Osteoblast (primary cell): ENCODE results near the gene CTCFL. TPM values are rescaled to one million over a fixed set of nuclear protein-coding genes. Genes with fewer than 3 reads are reported as not detected.

Experiments
- DNase-seq: peaks from one replicate; pipeline ENCODE4 v3.0.0; 2011; ENCODE audit warnings: low spot score, mixed read lengths; ENCODE audit not compliant: insufficient read length; ENCODE audit errors: missing footprints
- H2AFZ ChIP-seq: 2 replicates; pipeline ENCODE4 v1.6.0; 2011; ENCODE audit warnings: mild to moderate bottlenecking, low read length
- H3K27ac ChIP-seq: 2 replicates; pipeline ENCODE4 v1.5.1; 2011; ENCODE audit warnings: mild to moderate bottlenecking, low read depth, low read length, moderate library complexity
- H3K27me3 ChIP-seq: 2 replicates; pipeline ENCODE4 v1.6.0; 2012; ENCODE audit warnings: mild to moderate bottlenecking, control low read depth, inconsistent platforms, low read length, moderate library complexity; ENCODE audit not compliant: insufficient read depth
- H3K36me3 ChIP-seq: 2 replicates; pipeline ENCODE4 v1.5.1; 2011; ENCODE audit warnings: mild to moderate bottlenecking, low read length, control low read depth, moderate library complexity; ENCODE audit not compliant: insufficient read depth
- H3K4me1 ChIP-seq: 2 replicates; pipeline ENCODE4 v1.5.1; 2011; ENCODE audit warnings: mild to moderate bottlenecking, low read length, control low read depth, moderate library complexity; ENCODE audit not compliant: insufficient read depth
- H3K4me2 ChIP-seq: 2 replicates; pipeline ENCODE4 v1.6.0; 2011; ENCODE audit warnings: mild to moderate bottlenecking, low read length; ENCODE audit not compliant: insufficient read depth
- H3K4me3 ChIP-seq: fragments of 200-600 bp; sonication (generic); 3 replicates; pipeline ENCODE4 v1.5.1; 2012; ENCODE audit warnings: mild to moderate bottlenecking, low read length, inconsistent platforms; ENCODE audit not compliant: insufficient read depth
- H3K79me2 ChIP-seq: 2 replicates; pipeline ENCODE4 v1.6.0; 2012; ENCODE audit warnings: mild to moderate bottlenecking, low read length, control low read depth, inconsistent platforms; ENCODE audit not compliant: insufficient read depth
- H3K9me3 ChIP-seq: 2 replicates; pipeline ENCODE4 v1.5.1; 2011; ENCODE audit warnings: low read depth, low read length, control low read depth
- H4K20me1 ChIP-seq: 2 replicates; pipeline ENCODE4 v1.6.0; 2012; ENCODE audit warnings: mild to moderate bottlenecking, low read length, control low read depth; ENCODE audit not compliant: insufficient read depth
- total RNA-seq: library from RNA; depleted of rRNA; stranded (reverse); fragments of >200 nt; gene quantifications from 2 replicates; pipeline ENCODE4 v1.2.3, GENCODE V29; 2012
- TF ChIP-seq, protein P1 (sequence below): IDR thresholded peaks from 2 replicates; pipeline ENCODE4 v1.5.1; 2011; ENCODE audit warnings: mild to moderate bottlenecking, low read depth, low read length, moderate library complexity; ENCODE audit errors: extremely low read depth

The CTCFL gene
- total RNA-seq, 1 donor, result not detected

DNA sequence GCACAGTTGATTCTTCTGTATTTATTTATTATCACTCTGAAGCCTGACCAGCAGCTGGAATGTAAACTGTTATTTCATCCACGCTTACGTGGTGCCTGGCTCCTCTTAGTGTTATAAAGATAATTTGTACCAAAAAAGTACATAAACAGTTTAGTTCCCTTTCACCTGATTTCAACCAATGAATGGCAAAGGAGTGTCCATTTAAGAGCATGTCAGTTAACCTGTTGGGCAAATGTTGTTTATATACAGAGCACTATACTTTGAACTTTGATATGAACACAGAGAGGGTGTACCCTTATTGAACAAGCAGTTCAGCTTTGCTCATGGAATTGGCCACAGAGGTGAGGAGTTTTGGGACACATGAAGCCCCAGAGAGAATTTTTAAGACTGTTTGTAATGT is 7.2 kb upstream of the CTCFL start:
- Histone ChIP-seq H4K20me1 (no peaks in the 10 kb centered on the region), H3K4me2 (no peak overlapping the region), H3K36me3 (no peaks in the 10 kb centered on the region), H3K9me3 (no peaks in the 10 kb centered on the region), H3K27ac (no peak overlapping the region), H3K79me2 (no peaks in the 10 kb centered on the region), H3K4me1 (no peaks in the 10 kb centered on the region), H2AFZ (no peak overlapping the region), H3K4me3 (no peak overlapping the region), H3K27me3 (peaks cover 5% of the 10 kb centered on the region)
- TF ChIP-seq, protein P1, sequence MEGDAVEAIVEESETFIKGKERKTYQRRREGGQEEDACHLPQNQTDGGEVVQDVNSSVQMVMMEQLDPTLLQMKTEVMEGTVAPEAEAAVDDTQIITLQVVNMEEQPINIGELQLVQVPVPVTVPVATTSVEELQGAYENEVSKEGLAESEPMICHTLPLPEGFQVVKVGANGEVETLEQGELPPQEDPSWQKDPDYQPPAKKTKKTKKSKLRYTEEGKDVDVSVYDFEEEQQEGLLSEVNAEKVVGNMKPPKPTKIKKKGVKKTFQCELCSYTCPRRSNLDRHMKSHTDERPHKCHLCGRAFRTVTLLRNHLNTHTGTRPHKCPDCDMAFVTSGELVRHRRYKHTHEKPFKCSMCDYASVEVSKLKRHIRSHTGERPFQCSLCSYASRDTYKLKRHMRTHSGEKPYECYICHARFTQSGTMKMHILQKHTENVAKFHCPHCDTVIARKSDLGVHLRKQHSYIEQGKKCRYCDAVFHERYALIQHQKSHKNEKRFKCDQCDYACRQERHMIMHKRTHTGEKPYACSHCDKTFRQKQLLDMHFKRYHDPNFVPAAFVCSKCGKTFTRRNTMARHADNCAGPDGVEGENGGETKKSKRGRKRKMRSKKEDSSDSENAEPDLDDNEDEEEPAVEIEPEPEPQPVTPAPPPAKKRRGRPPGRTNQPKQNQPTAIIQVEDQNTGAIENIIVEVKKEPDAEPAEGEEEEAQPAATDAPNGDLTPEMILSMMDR, result no peak
- DNase-seq, result no peak

- DNase-seq, result no peak
- Histone ChIP-seq H3K4me2 (no peak overlapping the region), H3K79me2 (no peaks in the 10 kb centered on the region), H3K27me3 (peaks cover 5% of the 10 kb centered on the region), H3K4me1 (no peaks in the 10 kb centered on the region), H4K20me1 (no peaks in the 10 kb centered on the region), H3K9me3 (no peaks in the 10 kb centered on the region), H3K36me3 (no peaks in the 10 kb centered on the region), H2AFZ (no peak overlapping the region), H3K4me3 (no peak overlapping the region), H3K27ac (no peak overlapping the region)
- TF ChIP-seq, protein P1, result no peak
These were observed 5.5 kb upstream of the CTCFL start for GRCh38 chr20:57530327-57530981.

GRCh38 chr20:57529810-57530209 is 4.9 kb upstream of the CTCFL start:
- DNase-seq, result no peak
- Histone ChIP-seq H3K36me3 (no peaks in the 10 kb centered on the region), H3K27me3 (peaks cover 5% of the 10 kb centered on the region)

DNA sequence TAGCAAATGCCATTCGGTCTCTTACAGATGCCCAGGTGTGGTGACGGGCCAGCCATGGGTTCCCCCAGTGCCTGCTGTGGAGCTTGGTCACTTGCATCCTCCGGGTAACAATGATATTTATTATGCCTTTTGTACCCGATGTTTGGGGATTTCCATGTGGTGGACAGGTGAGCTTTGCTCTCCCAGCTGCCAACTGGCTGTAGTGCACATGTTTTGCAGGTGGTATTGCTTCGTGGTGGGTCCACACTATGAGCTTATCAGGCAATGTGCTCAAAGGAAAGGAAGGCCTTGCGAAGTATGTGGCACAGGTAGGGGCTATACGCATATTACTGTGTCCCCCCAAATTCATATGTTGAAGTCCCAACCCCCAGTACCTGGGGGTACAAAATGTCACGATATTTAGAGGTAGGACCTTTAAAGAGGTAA is 4.2 kb upstream of the CTCFL start:
- no peaks in the 10 kb centered on the region for H3K36me3 ChIP-seq
- H3K4me1 ChIP-seq, result no peaks in the 10 kb centered on the region
- no peaks in the 10 kb centered on the region for H4K20me1 ChIP-seq
- H2AFZ ChIP-seq, result no peak overlapping the region
- H3K9me3 ChIP-seq, result no peaks in the 10 kb centered on the region
- H3K4me3 ChIP-seq, result no peak overlapping the region
- no peak for DNase-seq
- no peaks in the 10 kb centered on the region for H3K79me2 ChIP-seq
- H3K27me3 ChIP-seq, result peaks cover 5% of the 10 kb centered on the region
- TF ChIP-seq, protein P1, result no peak
- H3K4me2 ChIP-seq, result no peak overlapping the region
- no peak overlapping the region for H3K27ac ChIP-seq

More at GRCh38 chr20:57529810-57530209, 4.9 kb upstream of the CTCFL start:
- H3K4me3 ChIP-seq, result no peak overlapping the region
- H3K27ac ChIP-seq, result no peak overlapping the region
- no peaks in the 10 kb centered on the region for H4K20me1 ChIP-seq
- H3K9me3 ChIP-seq, result no peaks in the 10 kb centered on the region
- no peak overlapping the region for H2AFZ ChIP-seq
- TF ChIP-seq, protein P1, result no peak
- H3K79me2 ChIP-seq, result no peaks in the 10 kb centered on the region
- no peak overlapping the region for H3K4me2 ChIP-seq
- no peaks in the 10 kb centered on the region for H3K4me1 ChIP-seq
